Right lung (tissue), 5 donors: ENCODE results near the gene MTF2. TPM values are rescaled to one million over a fixed set of nuclear protein-coding genes. Genes with fewer than 3 reads are reported as not detected.
A peak's percentile ranks its signal among the peaks of the same experiment; 100 is the strongest.

Experiments
- DNase-seq, 2 donors: peaks; one replicate each; pipeline ENCODE4 v3.0.0-alpha.2; 2013
- polyA plus RNA-seq, 5 donors: library from polyadenylated mRNA; unstranded; fragments of 120-200 nt; gene quantifications; one replicate each; pipeline versions ENCODE4 v1.2.1 to v1.2.3, GENCODE V29; 2013; ENCODE audit warnings: inconsistent platforms in 1 of 5, low replicate concordance in 1 of 5; ENCODE audit not compliant: insufficient read length in 5 of 5, insufficient read depth in 1 of 5

The MTF2 gene
- polyA plus RNA-seq, 5 donors = 42.2 to 72.5 (median 59.3) TPM

DNA sequence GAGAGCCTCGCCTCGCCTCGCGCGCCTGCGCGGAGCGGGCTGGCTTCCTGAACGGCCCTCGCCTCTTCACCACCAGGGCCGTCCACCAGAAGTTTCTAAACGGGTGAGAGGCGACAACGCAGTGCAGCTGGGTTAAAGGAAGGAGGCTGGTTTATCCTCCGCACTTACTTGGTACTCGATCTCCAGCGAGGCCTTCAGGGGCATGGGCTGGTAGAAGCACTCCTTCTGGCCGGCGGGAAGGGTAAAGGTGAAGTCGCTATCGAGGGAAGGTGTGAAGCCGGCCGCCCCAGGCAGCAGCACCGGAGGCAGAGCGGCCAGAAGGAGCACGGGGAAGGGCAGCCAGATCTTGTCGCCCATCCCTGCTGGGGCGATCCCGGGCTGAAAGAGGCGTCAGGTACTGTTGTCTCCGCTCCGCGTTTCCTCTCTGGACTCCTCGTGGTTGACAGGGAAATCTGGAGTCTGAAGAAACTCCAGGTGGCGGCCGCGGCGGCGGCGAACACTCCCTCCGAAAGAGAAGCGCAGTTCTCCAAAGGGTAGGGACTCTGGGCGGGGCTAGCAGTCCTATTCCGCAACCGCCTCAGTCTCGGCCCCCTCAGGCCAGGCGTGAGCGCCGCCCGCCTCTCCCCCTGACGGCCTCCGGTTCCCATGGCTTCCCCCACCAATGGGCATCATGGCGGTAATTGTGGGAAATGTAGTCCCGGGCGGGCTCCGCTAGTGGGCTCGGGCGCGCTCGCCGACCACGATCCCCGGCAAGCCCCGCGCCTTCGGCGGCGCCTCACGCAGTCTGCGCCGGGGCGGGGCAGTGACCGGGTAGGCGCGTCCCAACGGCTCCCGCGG is 101.0 kb downstream of the MTF2 start, which contains the start of gene TMED5:
Gene TMED5 (minus strand): TSS at position 528 of the 837 bp plus-strand sequence. CDS start 171 bp downstream, at position 357.
- DNase-seq = peak; percentile 97 to 98

DNA sequence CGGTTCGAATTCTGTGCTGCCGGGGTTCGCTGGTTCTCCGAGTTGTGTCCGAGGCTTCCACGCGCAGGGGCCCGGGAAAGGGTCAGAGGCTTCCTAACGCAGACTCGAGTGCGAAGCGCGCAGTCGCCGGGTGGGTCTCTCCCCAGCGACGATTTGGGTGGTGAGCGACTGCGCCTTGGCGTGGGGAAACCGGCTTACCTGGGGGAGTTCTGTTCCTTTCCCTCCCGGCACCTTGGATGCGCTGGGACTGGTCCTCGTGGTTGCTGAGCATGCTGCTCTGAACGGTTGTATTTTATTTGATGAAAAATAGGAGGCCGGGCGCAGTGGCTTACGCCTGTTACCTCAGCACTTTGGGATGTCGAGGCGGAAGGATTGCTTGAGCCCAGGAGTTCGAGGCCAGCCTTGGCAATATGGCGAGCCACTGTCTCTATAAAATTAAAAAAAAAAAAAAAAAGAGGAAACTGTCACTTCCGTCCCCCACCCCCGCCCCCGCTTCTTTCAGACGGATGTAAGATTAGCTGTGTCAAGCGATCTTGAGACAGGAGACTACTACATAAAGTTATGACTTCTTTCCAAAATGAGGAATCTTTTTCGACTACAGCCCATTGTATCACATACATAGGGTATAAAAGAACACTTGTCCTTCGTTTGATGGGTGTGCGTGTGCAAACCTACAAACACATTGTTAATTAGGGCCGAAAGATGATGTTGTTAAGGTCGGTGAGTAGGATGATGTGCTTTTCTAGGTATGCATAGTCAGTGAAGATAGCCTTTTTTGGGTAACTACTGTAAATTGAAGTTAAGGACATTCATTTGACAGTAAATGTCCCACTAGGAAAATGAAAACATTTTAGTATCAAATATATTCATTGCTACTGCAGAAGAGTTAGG is 101.9 kb downstream of the MTF2 start, which contains the start of gene CCDC18:
Gene CCDC18 (plus strand): TSS at position 2 of the 891 bp plus-strand sequence. CDS start 2,638 bp downstream, outside the sequence.
- no peak for DNase-seq

DNA sequence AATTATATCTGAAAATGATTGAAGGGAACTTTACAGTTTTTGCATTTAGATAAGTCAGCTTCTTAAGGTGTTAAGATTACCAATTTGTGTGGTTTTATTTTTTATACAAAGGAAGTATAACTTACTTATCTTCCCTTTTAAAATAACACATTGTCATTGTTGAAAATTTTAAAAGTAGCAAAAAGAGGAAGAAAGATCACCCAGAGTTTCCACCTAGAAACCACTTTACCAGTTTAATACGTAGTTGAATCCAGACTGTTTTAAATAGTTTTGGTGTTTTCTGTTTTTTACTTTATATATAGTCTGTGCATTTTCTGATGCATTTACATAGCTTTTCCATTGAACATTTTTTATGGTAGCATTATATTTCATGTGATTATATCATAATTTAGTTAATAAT is 107.6 kb downstream of the MTF2 start:
- no peak for DNase-seq

Other genes with a start within 250 kb of the MTF2 start
- gene RPL5, start 247.2 kb upstream of the MTF2 start, polyA plus RNA-seq = 1,000 to 10,000 TPM; 2,868 to 3,314 (median 3,014) TPM
- 10 to 100 TPM in 3 of 5 donors, 1 to 10 TPM in 2; 7.8 to 13.9 (median 12.2) TPM for gene DIPK1A, start 117.8 kb upstream of the MTF2 start, polyA plus RNA-seq
- gene TMED5, start 101.1 kb downstream of the MTF2 start, polyA plus RNA-seq = 10 to 100 TPM; 43.8 to 61.4 (median 49.2) TPM
- gene CCDC18, start 101.4 kb downstream of the MTF2 start, polyA plus RNA-seq = 10 to 100 TPM in 4 of 5 donors, 1 to 10 TPM in 1; 8.5 to 21.1 (median 13.5) TPM